GM21825 (cell line): ENCODE data around the gene EIPR1.
A peak's percentile ranks its signal among the peaks of the same experiment; 100 is the strongest.

ENCODE experiments used
- ATAC-seq: cut with Tn5 transposase; IDR thresholded peaks from one replicate; pipeline ENCODE4 v1.9.1; 2021; ENCODE audit warnings: mild to moderate bottlenecking, moderate library complexity; ENCODE audit not compliant: unreplicated experiment

Gene EIPR1

DNA sequence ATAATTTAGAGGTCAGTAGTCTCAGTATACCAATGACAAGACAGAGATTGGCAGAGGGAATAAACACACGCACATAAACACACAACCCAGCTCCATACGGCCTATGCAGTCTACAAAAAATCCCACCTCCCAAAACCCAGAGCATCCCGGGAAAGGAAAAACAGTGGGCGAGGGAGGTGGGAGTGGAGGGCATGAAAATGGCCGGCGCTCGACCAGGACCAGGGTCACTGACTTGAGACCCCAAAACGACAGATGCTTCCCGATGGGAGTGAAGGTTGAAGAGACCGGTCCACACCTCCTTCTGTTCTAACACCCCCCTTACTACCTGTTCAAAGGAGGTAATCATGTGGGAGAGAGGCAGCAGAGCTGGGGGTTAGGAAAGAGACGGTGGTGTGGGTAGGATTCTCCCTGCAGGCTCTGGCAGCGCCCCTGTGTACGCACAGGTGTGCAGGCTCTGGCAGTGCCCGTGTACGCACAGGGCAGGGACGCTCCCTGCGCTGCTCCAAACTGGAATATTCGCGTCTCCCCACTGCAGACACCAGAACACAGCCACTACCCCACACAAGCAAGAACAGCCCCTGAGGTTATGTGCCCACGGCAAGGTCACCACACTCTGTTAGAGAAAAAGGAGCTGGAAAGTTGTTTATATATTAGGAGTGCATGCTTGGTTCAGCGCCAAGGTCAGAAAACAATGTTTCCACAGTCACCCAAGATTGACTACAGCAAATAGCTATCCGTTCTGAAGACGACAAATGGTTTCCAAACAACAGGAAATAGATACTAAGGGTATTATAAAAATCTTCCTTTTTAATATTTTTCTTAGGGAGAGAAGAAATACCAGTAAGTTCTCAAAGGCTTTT is 67.9 kb downstream of the EIPR1 start:
- ATAC-seq = no peak

DNA sequence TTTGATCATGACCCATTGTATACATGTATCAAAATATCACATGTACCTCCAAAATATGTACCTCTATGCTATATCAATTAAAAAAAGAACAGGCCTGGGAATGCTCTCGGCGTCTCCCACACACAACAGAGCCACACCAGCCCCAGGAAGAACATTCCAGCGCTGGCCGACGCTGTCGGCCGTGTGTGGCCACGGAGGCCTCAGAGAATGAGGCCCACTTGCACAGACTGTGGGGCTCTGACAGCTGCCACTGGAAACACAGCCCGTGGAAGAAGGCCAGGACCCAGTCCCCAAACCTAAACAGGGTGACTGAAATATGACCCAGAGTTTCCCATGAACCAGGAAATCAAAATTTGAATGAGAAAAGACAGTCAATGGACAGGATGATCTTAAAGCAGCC is 69.7 kb downstream of the EIPR1 start:
- ATAC-seq = no peak

DNA sequence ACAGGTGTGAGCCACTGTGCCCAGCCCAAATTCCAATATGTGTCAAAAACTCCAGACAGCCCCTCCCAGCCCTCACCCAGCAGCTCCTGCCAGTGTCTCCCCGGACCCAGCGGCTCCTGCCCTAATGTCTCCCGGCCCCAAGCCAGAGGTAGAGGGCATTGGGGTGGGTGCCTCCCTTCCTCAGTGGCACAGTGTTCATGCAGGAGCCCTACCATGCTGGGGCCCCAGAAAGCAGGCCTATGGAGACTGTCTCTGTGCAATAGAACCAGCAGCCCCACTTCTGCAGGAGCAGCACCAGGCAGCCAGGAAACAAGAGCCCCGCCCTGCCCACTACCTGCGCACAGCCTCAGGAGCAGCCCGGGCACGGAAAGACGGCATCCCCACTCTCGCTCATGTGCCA is 70.4 kb downstream of the EIPR1 start:
- ATAC-seq = no peak

DNA sequence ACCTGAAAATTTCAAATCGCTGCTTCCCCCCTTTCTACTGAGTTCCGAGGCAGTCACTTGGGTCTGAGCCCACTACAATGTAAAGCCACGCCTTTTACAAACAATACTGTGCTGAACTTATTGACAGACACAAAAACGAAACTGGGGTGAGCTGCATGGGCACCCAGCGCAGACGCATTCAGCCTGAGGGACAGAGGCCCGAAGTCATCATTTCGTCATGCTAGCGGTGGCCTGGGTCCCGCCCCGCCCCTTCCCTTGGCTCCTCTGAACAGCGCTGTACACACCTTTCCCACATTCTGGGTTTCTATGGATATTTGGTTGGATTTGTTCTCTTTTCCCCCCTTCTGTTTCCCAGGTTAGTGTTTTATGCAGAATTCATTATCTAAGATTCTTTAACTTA is 71.7 kb downstream of the EIPR1 start:
- ATAC-seq = no peak

DNA sequence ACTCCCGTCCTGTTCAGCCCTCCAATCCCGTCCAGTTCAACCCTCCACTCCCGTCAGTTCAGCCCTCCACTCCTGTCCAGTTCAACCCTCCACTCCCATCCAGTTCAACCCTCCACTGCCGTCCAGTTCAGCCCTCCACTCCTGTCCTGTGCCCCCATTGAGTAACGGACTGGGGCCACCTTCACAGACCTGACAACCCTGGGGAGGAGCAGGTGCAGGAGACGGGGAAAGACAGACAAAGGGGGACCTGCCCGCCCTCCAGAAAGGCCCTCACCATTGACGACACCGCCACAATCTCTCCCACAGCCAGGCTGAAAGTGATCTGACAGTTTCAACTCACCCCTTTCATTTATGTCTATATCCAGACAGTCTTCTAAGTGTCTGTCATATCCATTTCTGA is 72.2 kb downstream of the EIPR1 start:
- ATAC-seq = no peak

DNA sequence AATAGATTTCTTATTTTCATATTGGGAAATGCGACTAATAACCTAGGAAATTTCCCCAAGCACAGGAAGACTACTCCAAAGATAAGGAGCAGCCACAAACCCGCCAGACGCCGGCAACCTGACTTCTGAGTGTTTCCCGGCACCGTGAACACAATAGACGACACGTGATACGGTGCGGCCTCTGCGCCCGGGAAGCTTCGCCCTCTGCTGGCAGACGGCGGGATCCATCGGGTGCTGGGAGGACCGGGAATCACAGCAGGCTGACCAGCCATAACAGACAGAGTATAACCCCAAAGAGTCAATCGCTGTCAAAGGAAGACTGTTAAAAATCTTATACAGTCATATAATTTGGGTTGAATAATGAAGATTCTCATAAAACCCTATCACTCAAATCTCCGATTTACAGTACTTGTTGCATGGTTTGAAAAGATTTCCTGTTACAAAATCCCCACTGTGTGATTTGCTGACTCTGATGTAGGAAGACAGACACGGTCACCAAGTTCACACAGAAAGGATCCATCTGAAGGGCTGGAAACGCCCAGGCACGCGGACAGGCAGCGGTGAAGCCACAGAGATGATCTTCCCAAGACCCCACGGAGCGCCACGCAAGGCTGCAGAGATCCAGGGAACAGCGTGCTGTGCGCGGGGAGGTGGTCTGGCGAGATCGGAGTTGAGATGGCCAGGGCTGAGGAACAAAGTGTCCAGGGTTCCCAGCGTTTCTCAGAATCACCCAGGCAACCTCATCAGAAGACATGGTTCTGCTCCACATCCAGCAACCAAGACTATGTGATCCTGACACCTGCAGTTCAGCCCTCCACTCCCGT is 73.8 kb downstream of the EIPR1 start:
- ATAC-seq = peak; percentile 99

DNA sequence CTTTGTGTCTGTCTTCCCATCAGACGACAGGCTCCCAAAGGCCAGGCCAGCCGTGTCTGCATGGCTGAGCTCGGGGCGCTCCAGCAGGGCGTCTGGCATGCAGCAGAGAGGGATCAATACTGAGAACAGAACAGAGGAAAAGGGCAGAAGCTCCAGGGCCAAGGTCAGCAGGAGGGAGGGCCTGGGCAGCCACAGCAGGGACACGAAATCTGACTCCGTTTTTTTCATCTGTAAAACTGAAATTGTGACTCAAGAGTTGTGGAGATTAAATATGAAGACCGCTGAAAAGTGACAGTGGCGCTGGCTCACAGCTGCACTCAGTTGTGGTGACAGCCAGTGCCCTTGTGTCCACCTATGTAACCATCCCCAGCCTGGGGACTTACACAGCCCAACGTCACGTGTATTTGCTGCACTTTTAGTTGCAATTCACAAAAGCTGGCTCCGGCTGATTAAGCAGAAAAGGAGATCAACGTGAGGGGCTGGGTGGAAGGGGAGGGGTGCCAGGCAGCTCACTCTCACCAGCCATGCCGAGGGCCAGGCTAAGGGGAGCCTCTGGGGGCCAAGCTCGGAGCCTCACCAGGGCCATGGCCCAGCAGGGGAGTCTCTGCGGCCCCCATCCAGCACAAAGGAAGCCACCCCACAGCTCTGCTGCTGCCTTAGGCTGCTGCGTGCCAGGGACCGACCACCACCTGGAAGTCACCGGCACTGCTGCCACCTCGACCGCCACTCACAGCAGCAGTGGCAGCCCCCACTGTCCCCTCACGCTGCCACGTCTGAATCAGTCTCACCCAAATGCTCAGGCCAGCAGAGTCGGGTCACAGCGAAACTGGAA is 74.7 kb downstream of the EIPR1 start:
- ATAC-seq = peak; percentile 8

DNA sequence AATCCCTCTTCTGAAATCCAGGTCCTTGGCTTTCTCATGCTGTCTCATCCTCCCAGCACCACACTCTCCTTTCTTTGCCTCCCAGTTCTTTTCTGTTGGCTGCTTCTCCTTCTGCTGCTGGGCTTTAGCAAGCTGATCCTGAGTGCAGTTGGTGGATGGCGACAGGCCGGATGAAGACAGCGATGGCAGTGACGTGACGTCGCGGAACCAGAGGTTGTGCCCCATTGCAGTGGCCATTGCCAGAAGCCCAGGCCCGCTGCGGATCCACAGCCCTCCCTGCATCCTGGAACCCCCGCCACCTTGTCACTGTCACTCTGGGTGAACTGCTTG is 75.2 kb downstream of the EIPR1 start:
- ATAC-seq = no peak

DNA sequence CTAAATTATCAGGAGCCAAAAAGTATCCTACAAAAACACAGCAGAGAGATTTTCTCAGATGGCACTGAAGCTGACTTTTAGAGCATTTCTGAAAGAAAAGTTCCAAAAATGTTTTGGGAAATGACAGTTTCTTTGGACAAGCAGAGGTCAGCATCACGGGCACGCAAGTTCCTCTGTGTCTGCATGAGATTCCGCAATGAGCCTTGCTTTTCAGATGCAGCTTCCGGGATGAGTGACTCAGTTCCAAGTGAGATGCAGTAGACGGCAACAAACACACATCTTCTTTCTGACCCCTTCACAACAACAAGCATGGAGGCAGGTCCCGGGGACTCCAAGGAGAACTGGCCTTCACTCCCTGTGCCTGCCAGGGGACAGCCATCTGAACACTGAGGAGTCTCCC is 76.6 kb downstream of the EIPR1 start:
- ATAC-seq = no peak

DNA sequence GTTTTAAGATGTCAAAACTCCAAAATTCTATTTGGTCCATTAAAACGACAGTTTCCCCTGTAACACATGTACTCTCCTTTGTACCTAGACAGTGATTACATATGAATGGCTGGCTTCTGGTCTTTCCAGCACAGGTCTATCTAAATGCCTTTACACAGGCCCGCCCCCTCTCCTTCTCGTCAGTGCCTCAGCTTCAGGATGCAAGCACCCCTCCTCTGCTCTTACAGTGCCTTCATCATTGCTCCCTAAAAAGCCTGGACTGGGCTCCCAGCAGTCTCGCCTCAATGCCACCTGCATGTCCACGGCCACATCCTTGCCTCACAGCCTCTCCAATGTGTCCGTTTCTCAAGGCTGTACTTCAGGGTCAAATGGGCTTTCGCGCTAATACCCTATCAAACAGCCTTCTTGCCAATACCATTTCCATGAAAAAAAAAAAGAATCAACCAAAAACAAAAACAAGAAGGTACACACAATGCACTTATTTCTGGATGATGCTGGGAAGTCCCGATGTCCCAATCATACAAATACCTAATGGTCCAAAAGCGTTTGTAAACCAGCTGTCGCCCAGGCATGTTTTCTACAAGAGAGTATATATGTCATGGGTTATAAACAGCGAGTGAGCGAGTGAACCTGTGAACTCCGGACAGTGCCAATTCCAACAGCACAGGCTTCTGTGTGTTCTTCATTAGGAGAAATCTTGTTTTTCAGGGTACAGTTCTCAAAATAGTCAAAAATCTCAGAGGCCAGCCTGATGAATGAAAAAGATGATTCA is 77.2 kb downstream of the EIPR1 start:
- no peak for ATAC-seq

DNA sequence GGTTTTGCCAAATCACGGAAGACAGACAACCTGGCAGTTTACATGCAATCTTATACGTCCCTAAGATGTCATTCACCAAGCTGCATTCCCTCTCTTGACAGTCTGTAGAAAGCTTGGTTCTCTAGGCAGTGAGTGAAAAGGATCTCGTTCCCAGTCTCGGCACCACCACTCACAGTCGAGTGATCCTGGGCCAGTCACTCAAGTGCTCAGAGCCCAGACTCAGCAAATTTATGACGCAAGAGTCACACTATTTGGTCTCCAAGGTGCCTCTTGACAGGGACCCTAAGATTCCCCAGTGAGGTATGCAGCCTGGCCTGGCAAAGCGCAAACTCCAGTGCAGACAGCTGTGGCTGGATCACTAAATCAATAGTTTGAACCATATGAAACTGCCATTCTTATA is 77.9 kb downstream of the EIPR1 start:
- ATAC-seq = no peak

DNA sequence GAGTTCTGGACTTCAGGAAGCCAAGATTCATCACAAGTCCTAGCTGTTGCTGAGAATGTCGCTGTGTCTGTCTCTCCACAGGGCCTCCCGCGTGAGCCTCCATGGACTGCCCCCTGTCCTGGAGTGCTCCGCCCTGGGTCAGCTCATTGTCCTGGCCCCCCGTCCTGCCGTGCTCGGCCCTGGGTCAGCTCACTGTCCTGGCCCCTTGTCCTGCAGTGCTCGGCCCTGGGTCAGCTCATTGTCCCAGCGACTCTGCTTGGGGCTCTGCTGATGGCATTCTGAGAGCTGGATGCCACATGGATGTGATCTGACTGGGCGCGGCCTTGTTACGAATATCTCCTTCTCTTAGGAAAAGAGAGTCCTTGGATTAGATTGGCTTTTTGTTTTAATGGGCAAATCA is 78.5 kb downstream of the EIPR1 start:
- ATAC-seq = no peak

DNA sequence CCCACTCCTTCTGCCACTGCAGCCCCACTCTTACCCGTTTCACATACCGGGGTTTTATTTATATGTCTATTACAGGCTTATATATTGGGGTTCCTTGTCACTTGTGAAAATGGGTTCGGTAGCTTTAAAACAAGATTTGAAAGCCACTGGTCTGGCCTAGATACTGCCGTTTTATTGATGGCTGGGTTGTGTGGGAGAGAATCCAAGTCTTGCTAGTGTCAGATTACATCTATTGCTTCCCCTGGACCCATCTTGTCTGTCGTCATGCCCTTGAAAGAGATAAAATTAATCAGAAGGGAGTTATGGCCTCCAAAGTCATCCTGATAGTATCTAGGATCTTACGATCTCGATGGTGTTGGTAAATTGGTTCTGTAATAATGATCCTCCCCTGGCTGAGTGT is 79.4 kb downstream of the EIPR1 start:
- ATAC-seq = no peak

DNA sequence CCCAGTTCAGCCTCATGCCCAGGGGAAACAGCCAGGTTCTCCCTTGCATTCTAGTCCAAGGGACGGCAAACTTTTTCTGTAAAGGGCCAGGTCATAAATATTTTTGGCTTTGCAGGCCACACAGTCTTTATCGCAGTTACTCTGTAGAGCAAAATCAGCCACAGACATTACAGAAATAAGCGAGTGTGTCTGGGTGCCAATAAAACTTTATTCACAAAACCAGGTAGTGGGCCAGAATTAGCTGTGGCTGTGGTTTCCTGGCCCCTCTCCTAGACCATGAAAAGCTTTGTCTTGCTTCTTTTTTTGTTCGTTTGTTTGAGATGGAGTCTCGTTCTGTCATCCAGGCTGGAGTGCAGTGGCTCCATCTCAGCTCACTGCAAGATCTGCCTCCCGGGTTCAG is 80.1 kb downstream of the EIPR1 start:
- ATAC-seq = no peak

DNA sequence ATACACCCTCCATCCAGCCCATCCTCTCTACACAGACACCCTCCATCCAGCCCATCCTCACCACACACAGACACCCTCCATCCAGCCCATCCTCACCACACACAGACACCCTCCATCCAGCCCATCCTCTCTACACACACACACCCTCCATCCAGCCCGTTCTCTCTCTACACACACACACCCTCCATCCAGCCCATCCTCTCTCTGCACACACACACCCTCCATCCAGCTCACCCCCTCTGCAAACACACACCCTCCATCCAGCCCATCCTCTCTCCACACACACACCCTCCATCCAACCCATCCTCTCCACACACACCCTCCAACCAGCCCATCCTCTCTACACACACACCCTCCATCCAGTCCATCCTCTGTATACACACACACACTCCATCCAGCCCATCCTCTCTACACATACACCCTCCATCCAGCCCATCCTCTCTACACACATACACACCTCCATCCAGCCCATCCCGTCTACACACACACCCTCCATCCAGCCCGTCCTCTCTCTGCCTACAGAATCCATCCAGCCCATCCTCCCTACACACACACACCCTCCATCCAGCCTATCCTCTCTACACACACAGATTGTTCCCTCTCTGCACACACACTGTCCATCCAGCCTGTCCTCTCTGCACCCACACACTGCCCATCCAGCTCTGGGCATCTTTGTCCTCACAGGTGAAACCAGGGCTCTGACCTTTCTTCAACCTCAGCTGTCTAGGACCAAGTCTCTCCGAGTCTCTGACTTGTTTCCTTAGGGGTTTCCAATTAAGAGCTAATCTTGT is 81.2 kb downstream of the EIPR1 start:
- no peak for ATAC-seq

DNA sequence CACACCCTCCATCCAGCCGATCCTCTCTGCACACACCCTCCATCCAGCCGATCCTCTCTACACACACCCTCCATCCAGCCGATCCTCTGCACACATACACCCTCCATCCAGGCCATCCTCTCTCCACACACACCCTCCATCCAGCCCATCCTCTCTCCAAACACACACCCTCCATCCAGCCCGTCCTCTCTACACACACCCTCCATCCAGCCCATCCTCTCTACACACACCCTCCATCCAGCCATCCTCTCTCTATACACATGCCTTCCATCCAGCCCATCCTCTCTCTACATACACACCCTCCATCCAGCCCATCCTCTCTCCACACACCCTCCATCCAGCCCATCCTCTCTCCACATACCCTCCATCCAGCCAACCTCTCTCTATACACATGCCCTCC is 83.1 kb downstream of the EIPR1 start:
- ATAC-seq = no peak

DNA sequence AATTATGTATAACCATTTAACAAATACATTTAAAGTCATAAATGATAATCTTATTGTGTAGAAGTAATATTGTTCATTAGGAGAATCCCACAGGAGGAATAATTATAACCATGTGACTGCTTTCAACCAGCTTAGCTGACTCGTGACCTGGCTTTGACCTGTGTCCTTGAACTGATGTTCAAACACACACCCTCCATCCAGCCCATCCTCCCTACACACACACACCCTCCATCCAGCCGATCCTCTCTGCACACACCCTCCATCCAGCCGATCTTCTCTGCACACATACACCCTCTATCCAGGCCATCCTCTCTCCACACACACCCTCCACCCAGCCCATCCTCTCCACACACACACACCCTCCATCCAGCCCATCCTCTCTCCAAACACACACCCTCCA is 83.5 kb downstream of the EIPR1 start:
- ATAC-seq = no peak

DNA sequence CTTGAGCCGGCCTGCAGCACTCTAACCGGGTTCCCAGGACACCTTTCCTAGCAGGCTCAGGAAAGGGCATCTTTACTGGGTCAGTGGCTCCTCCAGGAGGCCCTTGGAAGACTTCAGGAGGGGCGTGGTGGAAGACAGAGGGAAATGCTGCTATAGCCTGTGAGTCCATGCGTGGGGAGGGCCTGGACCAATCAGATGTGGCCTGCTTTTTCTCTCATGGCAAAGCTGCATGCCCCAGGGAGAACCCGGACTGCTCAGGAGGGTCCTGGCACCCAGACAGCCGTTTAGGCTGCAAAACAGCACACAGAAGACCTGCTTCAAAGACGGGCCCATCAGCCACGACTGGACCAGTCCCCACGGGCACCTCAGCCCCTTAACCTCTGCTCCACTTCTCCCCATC is 84.4 kb downstream of the EIPR1 start:
- no peak for ATAC-seq

DNA sequence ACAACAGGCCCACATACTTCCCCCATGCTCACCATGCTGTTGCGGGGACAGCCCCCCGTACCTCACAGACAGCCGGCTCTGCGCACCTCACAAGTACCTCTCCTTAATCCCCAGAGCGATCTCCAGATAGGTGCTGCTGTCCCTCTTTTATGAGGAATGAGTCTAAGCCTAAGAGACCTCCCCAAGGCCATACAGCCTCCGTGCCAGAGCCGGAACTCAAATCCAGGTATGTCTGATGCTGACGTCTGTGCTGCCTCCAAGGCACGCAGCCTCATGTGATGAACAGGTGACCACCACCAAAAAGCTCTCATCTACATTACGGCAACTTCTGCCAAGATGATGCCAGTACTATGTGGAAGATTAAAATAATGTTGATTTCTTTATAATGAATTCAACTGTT is 85.2 kb downstream of the EIPR1 start:
- no peak for ATAC-seq

DNA sequence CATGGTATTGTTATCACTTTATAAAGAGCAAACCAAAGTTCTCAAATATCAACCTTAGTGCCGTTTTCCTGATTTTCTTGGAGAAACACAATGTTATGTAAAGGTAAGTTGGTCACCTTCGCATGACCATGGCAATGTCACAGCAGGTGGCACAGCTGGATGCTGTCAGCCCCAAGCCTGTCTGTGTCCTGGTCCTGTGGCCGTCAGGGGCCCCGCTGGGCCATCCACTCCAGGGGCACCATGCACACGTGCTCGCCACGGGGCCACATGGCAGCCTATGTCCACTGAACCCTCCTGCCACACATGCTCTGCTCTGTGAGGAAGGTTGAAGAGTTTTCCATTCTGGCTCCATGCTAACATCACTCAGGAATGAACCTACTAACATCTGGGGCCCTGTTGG is 85.9 kb downstream of the EIPR1 start:
- ATAC-seq = no peak
